T-helper 1 cell treated with Interleukin-12 subunit alpha and Interleukin-12 subunit beta and Interleukin-4 antibody, amounts not matched to agents 30 μg/mL and 1 μg/mL, for 36 hours (primary cell): ENCODE results near the gene INPP4B.
"Not testable (repeated sequence)": the region's sequence is repeated elsewhere in the genome, so short reads cannot be mapped to it uniquely, and the experiment has no call there.

Source experiments
- H3K27ac Mint-ChIP-seq: one replicate; pipeline ENCODE4 v1.8.0; 2021; ENCODE audit warnings: mild to moderate bottlenecking, mixed read lengths
- H3K27me3 Mint-ChIP-seq: one replicate; pipeline ENCODE4 v1.8.0; 2021; ENCODE audit warnings: low read depth, mixed read lengths
- H3K36me3 Mint-ChIP-seq: one replicate; pipeline ENCODE4 v1.8.0; 2021; ENCODE audit warnings: low read depth, mixed read lengths
- H3K4me1 Mint-ChIP-seq: one replicate; pipeline ENCODE4 v1.8.0; 2021; ENCODE audit warnings: low read depth, mixed read lengths
- H3K4me3 Mint-ChIP-seq: one replicate; pipeline ENCODE4 v1.8.0; 2021; ENCODE audit warnings: mild to moderate bottlenecking, moderate library complexity, mixed read lengths
- H3K9me3 Mint-ChIP-seq: one replicate; pipeline ENCODE4 v1.8.0; 2021; ENCODE audit warnings: mixed read lengths

The INPP4B gene

DNA sequence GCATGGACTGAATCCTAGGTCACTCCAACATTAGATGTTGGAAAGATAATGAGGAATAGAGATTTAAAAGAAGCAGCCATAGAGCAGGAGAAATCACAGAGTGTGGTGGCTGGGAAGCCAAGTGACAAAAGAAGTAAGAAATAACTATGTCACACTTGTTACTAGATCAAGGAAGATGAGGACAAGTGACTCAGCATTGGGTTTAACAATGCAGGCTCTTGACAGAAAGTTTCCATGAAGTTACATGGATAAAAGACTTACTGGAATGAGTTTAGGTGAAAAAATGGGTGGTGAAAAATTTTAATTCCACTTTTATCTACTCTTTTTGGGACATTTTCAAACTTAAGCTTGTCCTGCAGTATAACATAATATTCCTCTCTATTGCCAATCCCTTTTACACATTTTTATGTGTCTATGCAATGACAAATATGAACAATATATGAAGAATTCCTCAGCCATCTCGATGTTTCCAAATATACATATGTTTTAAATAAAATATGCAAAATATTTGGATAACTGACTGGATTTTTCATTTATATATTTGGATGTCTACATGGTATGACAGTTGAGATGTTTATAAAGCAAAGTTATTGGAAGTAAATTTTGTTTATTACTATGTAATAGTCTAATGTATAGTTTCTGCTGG, 747.1 kb downstream of the INPP4B start:
- H3K4me1 Mint-ChIP-seq: no peaks in the 10 kb centered on the region
- no peak overlapping the region for H3K4me3 Mint-ChIP-seq
- H3K27me3 Mint-ChIP-seq: no peaks in the 10 kb centered on the region
- H3K9me3 Mint-ChIP-seq: no peaks in the 10 kb centered on the region
- peaks cover 5% of the 10 kb centered on the region for H3K36me3 Mint-ChIP-seq
- H3K27ac Mint-ChIP-seq: no peak overlapping the region

GRCh38 chr4:142098380-142098779, 747.7 kb downstream of the INPP4B start:
- H3K4me3 Mint-ChIP-seq: no peak overlapping the region
- H3K9me3 Mint-ChIP-seq: no peaks in the 10 kb centered on the region
- no peaks in the 10 kb centered on the region for H3K4me1 Mint-ChIP-seq
- H3K27ac Mint-ChIP-seq: no peak overlapping the region
- H3K27me3 Mint-ChIP-seq: no peaks in the 10 kb centered on the region
- H3K36me3 Mint-ChIP-seq: peaks cover 5% of the 10 kb centered on the region

GRCh38 chr4:142097015-142097414, 749.1 kb downstream of the INPP4B start:
- Mint-ChIP-seq H3K27me3 (no peaks in the 10 kb centered on the region), H3K4me1 (no peaks in the 10 kb centered on the region), H3K9me3 (no peaks in the 10 kb centered on the region), H3K4me3 (no peak overlapping the region), H3K27ac (no peak overlapping the region), H3K36me3 (peaks cover 5% of the 10 kb centered on the region)

GRCh38 chr4:142095886-142096605, 750.1 kb downstream of the INPP4B start:
- Mint-ChIP-seq H3K27me3 (no peaks in the 10 kb centered on the region), H3K36me3 (peaks cover 5% of the 10 kb centered on the region), H3K27ac (no peak overlapping the region), H3K4me1 (no peaks in the 10 kb centered on the region), H3K9me3 (no peaks in the 10 kb centered on the region), H3K4me3 (no peak overlapping the region)

DNA sequence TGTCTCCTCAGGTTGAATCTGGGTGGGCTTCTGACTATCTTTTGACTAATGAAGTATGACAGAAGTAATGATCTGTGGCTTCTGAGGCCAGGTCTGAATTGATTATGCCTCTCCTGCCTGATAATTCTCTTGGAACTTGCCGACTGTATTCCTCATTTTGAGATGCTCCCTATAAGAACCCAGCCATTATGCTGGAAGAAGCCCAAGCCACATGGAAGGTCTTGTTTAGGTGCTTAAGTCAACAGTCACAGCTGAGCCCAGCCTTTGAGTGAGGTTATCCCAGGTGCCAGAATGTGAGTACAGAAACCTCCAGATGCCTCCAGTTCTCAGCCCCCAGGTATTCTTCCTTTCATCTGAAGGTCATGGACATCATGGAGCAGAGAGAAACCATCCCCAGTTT, 753.2 kb downstream of the INPP4B start:
- H3K27me3 Mint-ChIP-seq: no peaks in the 10 kb centered on the region
- H3K4me1 Mint-ChIP-seq: no peaks in the 10 kb centered on the region
- H3K27ac Mint-ChIP-seq: no peak overlapping the region
- no peaks in the 10 kb centered on the region for H3K9me3 Mint-ChIP-seq
- H3K36me3 Mint-ChIP-seq: peaks cover 2% of the 10 kb centered on the region
- no peak overlapping the region for H3K4me3 Mint-ChIP-seq

DNA sequence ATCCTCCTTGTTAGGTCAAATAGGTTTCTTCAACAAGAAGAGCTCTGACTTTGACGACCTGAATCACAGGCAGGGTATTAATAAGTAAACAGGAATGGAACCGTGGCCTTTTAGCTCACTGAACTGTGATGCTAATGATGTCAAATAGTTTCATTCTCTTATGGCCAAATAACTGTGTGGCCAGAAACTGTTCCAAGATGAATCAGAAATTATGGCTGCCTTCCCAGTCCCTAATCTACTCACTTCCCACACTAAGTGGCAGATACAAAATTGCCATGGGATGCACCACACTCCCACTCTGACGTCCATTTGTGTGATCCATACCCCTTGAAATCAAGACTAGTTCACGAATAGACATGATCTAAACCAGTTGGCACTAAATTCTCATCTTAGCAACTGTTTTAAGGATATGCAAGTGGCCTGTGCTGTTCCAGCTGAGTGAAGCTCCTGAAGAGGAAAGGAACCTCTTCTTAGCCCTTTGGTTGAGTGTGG, 754.4 kb downstream of the INPP4B start:
- H3K27ac Mint-ChIP-seq: no peak overlapping the region
- no peaks in the 10 kb centered on the region for H3K36me3 Mint-ChIP-seq

GRCh38 chr4:142091085-142091513, 755.0 kb downstream of the INPP4B start:
- Mint-ChIP-seq H3K36me3 (no peaks in the 10 kb centered on the region), H3K27ac (no peak overlapping the region), H3K4me3 (no peak overlapping the region), H3K9me3 (no peaks in the 10 kb centered on the region), H3K4me1 (no peaks in the 10 kb centered on the region), H3K27me3 (no peaks in the 10 kb centered on the region)

More for the DNA sequence above, 754.4 kb downstream of the INPP4B start:
- Mint-ChIP-seq H3K27me3 (no peaks in the 10 kb centered on the region), H3K9me3 (no peaks in the 10 kb centered on the region), H3K4me3 (no peak overlapping the region), H3K4me1 (no peaks in the 10 kb centered on the region)

DNA sequence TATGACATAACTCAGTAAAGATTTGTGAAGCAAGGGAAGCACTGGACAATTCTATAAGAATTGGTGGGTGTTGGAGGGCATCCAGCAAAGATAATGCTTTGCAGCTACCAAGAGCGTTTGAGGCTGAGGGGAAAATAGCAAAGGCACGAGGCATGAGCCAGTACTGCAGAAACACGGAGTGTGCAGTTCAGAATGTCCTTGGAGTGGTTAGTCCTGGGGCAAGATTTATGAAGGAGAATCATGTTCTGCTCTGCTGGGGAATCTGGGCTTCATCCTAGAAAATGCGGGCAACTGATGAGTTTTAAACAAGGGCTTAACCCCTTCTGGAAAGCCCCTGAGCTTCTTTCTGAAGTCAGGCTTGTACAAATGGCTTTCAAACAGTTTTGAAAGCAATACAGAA, 757.2 kb downstream of the INPP4B start:
- Mint-ChIP-seq H3K27me3 (no peaks in the 10 kb centered on the region), H3K4me3 (no peak overlapping the region), H3K4me1 (no peaks in the 10 kb centered on the region), H3K27ac (no peak overlapping the region), H3K9me3 (no peaks in the 10 kb centered on the region), H3K36me3 (no peaks in the 10 kb centered on the region)

DNA sequence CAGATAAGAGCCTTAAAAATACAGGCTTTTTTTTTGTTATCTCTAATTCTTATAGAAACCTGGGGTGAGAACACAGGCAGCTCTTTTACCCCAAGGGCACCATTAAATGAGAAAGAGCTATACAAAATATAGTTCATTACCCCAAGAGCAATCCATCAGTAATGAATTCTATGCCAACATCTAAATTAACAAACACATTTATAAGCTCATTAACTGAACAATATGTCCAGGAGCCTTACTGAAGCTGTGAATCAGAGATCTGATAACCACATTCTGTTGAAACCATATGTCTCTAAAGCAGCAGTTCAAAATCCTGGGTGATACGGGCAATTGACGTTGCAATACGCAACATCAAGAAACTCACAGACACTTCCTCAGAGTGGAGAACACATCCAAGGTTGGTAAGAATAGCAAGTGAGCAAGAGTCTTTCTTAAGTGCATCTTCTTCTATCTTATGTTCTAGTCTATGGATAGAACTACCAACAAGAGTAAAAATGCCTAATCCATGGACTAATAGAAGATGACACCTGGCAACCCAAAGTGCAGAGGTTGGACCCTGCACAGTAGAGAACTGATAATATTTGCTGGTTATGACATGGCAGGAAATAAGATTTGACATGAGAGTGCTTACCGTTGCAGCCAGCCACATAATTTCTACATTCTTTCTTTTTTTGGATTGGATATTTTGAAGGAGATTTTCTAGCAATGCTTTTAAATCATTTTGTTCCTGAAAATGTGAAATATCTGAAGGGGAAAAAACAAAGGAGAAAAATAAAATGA, 760.4 kb downstream of the INPP4B start:
- no peak overlapping the region for H3K27ac Mint-ChIP-seq

GRCh38 chr4:142083264-142083663, 762.8 kb downstream of the INPP4B start:
- H3K36me3 Mint-ChIP-seq: no peaks in the 10 kb centered on the region
- H3K27me3 Mint-ChIP-seq: no peaks in the 10 kb centered on the region
- H3K4me1 Mint-ChIP-seq: no peaks in the 10 kb centered on the region

More for the DNA sequence above, 760.4 kb downstream of the INPP4B start:
- no peaks in the 10 kb centered on the region for H3K27me3 Mint-ChIP-seq
- no peak overlapping the region for H3K4me3 Mint-ChIP-seq
- H3K9me3 Mint-ChIP-seq: no peaks in the 10 kb centered on the region
- H3K36me3 Mint-ChIP-seq: no peaks in the 10 kb centered on the region
- no peaks in the 10 kb centered on the region for H3K4me1 Mint-ChIP-seq

GRCh38 chr4:142081025-142081424, 765.1 kb downstream of the INPP4B start:
- Mint-ChIP-seq H3K36me3 (no peaks in the 10 kb centered on the region), H3K4me3 (no peak overlapping the region), H3K27ac (no peak overlapping the region), H3K4me1 (no peaks in the 10 kb centered on the region), H3K27me3 (no peaks in the 10 kb centered on the region), H3K9me3 (no peaks in the 10 kb centered on the region)

More at GRCh38 chr4:142083264-142083663, 762.8 kb downstream of the INPP4B start:
- no peak overlapping the region for H3K27ac Mint-ChIP-seq
- H3K9me3 Mint-ChIP-seq: no peaks in the 10 kb centered on the region
- no peak overlapping the region for H3K4me3 Mint-ChIP-seq

GRCh38 chr4:142079959-142080358, 766.1 kb downstream of the INPP4B start:
- Mint-ChIP-seq H3K27ac (no peak overlapping the region), H3K36me3 (no peaks in the 10 kb centered on the region), H3K27me3 (no peaks in the 10 kb centered on the region), H3K4me3 (no peak overlapping the region), H3K9me3 (no peaks in the 10 kb centered on the region), H3K4me1 (no peaks in the 10 kb centered on the region)

DNA sequence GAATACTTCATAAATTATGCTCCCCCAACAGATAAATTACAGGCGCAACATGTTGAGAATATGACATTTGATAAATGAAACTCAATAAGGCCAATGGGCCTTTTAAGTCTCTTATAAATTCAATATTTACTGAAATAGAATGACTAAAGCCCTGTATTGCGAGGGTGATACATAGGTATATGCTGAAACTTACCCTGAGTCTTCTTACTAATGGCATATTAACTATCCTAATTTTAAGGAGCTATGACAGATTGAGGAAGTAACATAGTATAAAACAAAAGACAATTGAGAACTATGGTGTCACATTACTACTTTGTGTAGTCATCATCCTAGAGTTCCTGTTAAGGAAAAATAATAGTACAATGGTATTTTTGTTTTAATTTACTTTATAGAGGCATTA, 769.1 kb downstream of the INPP4B start:
- Mint-ChIP-seq H3K27ac (no peak overlapping the region), H3K27me3 (no peaks in the 10 kb centered on the region), H3K36me3 (no peaks in the 10 kb centered on the region), H3K9me3 (no peaks in the 10 kb centered on the region), H3K4me3 (no peak overlapping the region), H3K4me1 (no peaks in the 10 kb centered on the region)

GRCh38 chr4:142068304-142068703, 777.8 kb downstream of the INPP4B start:
- not testable (repeated sequence) for H3K4me3 Mint-ChIP-seq, H3K4me1 Mint-ChIP-seq, H3K27ac Mint-ChIP-seq, H3K27me3 Mint-ChIP-seq
- H3K9me3 Mint-ChIP-seq: peaks cover 27% of the 10 kb centered on the region
- H3K36me3 Mint-ChIP-seq: peaks cover 25% of the 10 kb centered on the region

GRCh38 chr4:142066562-142066961, 779.5 kb downstream of the INPP4B start:
- H3K4me3 Mint-ChIP-seq, H3K27me3 Mint-ChIP-seq, H3K27ac Mint-ChIP-seq, H3K4me1 Mint-ChIP-seq: not testable (repeated sequence)
- H3K36me3 Mint-ChIP-seq: peaks cover 27% of the 10 kb centered on the region
- H3K9me3 Mint-ChIP-seq: peaks cover 27% of the 10 kb centered on the region
